ENCODE results near the gene CCL13.
A peak's percentile ranks its signal among the peaks of the same experiment; 100 is the strongest.

Gene CCL13

DNA sequence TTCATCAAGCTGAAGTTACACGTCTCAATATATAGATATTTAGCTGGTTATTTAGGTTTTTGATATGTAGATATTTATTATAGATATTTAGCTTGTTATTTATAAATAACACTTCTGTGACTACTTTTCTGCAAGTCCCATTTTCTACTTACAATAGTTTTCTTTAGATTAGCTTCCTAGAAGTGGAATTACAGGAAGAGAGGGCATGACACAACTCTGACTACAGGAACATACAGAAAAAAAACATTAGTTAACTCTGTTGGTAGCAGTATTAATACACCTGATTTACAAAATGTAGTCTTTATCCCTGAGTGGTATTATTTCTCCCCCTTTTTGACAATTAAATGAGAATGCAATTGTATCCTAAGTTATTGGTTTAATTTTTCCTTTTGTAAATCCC is 28.0 kb downstream of the CCL13 start:
- DNase-seq, result peak in 1 of 2 experiments; percentile 7
- TF ChIP-seq GATA1 (IDR thresholded peaks at IDR 0.05; ENCODE audit: low read depth, low read length) (no peak), POLR2A (IDR thresholded peaks at IDR 0.05; ENCODE audit: low read length) (no peak)

DNA sequence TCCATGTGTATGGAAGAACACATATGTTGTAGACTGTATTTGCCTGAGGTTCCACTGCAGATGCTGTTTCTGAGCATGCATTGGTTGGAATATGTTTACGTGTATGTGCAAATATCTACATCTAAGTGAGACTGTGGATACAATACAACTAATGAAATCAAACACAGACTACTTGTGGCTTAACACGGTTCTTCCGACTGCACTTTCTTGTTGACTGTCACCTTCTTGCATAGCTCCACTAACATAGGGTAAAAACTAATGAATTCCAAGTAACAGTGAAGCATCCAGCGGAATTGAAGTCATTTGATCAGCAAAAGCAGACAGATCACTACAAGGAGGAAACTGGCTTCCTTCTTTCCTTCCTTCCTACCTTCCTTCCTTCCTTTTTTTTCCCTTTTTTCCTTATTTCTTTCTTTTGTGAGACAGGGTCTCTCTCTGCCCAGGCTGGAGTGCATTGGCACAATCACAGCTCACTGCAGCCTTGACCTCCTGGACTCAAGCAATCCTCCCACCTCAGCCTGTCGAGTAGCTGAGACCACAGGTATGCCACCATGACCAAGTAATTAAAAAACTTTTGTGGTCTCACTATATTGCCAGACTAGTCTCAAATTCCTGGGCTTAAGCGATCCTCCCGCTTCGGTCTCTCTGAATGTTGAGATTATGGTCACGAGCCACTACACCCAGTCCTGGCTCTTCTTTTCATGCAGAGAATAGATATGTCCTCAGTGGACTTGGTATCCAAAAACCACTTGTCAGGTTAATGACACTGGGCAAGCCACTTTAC is 28.7 kb downstream of the CCL13 start:
- no peak for DNase-seq
- no peak for TF ChIP-seq POLR2A (IDR thresholded peaks at IDR 0.05; ENCODE audit: low read length)
- no peak for TF ChIP-seq GATA1 (IDR thresholded peaks at IDR 0.05; ENCODE audit: low read depth, low read length)

DNA sequence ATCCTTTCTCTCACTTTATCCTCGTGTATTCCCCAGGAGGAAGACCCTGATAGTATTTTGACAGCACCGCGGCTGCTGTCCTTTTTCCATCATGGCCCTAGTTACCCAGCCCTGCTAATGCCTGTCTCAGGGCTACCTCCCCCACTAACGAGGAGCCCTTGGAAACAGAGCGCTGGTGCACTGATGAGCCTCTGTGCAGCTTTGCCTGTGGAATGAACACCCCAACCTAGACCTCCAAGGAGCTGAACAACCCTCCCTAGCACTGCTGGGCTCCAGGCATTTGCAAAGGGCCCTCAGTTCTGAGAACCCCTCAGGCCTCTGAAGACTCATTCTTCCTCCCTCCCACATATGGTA is 30.0 kb downstream of the CCL13 start:
- TF ChIP-seq POLR2A (IDR thresholded peaks at IDR 0.05; ENCODE audit: low read length), result no peak
- no peak for TF ChIP-seq GATA1 (IDR thresholded peaks at IDR 0.05; ENCODE audit: low read depth, low read length)
- DNase-seq, result no peak

DNA sequence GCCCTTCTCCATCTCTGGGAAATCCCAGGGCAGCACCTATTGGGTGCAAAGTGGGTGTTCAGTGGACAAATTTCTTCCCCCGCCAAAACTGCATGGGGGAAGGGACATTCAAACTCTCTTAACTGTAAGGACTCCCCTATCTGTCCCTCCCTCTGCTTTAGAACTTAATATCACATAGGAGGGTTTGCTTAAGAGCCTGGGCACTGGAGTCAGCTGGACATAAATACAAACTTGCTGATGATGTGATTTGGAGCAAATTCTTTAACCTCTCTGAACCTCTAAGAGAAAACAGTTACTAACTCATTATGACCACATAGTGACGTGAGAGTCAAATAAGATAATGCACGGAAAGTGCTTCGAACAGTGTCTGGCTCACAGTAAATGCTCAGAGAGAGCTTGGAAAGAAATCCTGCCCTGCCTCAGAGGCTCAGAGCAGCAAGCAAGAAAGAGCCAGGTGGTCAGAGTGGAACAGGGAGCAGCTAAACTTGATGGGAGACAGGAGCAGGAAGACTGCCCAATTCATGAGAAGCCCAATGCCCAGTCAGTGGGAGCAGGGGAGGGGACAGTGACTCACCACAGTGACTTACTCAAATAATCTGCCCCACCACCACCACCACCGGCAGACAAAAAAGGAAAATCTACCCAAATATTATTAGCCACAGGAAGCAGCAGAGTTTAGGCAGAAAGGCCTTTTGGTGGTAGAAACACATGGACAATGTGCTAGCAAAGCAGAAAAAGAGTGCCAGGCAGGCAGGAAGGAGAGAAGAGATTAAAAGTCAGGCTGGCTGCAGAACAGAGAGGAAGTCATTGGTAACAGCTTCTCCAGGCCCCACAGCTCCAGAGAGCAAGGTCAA is 30.6 kb downstream of the CCL13 start:
- TF ChIP-seq GATA1 (IDR thresholded peaks at IDR 0.05; ENCODE audit: low read depth, low read length), result no peak
- peak; percentile 66 for TF ChIP-seq POLR2A (IDR thresholded peaks at IDR 0.05; ENCODE audit: low read length)
- peak; percentile 42 to 62 for DNase-seq

DNA sequence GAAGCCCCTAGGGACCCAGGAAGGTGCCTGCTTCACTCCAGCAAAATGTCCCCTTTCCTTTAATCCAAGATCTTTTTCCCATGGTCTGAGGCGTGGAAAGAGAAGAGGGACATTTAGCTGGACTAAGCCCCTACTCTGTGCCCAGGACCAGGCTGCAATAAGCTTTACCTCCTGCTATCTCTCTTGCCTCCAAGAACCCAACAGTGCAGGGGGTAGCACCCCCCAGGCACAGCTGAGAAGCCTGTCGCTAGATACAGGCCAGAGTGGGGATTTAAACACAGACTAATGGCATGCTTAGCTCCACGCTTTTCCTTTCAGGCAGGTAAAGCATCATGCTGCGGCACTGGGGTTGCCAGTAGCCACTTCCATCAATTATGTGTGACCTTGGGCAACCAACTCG is 31.3 kb downstream of the CCL13 start:
- TF ChIP-seq POLR2A (IDR thresholded peaks at IDR 0.05; ENCODE audit: low read length) (peak; percentile 8), GATA1 (IDR thresholded peaks at IDR 0.05; ENCODE audit: low read depth, low read length) (no peak)
- no peak for DNase-seq

DNA sequence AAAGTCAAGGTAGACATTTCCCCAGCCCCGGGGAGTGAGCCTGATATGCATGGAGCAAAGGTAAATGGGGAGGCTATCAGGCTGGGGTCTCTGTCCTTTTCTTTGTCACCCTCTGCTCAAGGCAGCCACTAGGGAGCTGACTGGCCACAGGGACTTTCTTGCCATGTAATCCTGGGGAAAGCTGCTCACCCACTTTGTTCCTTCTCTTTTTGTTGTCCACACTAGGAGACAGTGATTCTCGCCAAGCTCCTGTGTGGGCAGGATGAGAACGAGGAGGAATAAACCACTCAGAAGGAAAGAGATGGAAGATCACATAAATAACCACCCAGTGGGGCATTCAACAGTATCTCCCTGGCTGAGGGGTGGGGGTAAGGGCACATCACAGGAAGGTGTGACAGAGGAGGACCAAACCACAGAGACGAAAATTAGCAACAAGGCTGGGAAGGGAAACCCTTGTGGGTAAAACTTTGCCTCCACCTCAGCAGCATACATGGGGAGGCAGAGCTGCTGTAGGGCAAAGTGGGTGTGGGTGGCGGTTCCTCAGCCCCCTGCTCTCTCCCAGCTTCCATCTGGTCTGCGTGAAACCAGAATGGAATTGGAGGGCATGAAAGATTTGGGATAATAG is 33.0 kb downstream of the CCL13 start:
- no peak for DNase-seq
- TF ChIP-seq POLR2A (IDR thresholded peaks at IDR 0.05; ENCODE audit: low read length), result no peak
- TF ChIP-seq GATA1 (IDR thresholded peaks at IDR 0.05; ENCODE audit: low read depth, low read length), result no peak

DNA sequence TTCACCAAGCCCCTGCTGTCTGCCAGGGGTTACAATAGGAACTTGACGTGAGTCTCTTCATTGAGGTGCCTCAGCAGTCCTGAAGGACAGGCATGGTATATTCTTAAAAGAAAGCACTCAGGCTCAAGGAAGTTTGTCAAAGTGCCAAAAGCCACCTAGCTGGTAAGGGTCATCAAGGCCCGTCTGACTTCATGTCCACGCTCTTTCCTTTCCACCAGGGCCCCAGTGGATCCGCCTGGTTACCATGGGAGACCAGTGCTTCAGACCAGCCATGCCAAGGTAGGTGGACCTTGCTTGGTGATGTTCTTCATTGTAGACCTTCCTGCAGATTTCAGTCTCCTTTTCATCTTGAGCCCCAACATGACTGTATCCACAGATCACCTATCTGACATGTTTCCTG is 34.4 kb downstream of the CCL13 start:
- no peak for DNase-seq
- TF ChIP-seq POLR2A (IDR thresholded peaks at IDR 0.05; ENCODE audit: low read length), result no peak
- TF ChIP-seq GATA1 (IDR thresholded peaks at IDR 0.05; ENCODE audit: low read depth, low read length), result no peak

DNA sequence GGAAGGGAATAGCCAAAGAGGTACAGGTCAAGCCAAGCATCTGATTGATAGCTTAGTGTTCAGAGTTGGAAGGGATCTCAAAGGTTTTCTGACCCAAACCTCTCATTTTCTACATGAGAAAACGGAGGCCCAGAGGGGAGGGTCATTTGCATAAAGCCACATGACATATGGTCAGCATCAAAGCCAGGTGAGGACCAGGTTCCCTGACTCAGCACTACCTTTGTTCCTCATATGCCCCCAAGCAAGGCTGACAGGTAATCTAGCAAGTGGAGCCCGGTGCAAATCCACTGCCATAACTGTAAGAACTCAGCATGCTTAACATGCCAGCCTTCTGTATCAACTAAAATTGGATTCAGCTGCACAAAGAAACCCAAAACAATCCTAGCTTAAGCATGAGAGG is 35.0 kb downstream of the CCL13 start:
- TF ChIP-seq POLR2A (IDR thresholded peaks at IDR 0.05; ENCODE audit: low read length) (no peak), GATA1 (IDR thresholded peaks at IDR 0.05; ENCODE audit: low read depth, low read length) (no peak)
- DNase-seq, result no peak

DNA sequence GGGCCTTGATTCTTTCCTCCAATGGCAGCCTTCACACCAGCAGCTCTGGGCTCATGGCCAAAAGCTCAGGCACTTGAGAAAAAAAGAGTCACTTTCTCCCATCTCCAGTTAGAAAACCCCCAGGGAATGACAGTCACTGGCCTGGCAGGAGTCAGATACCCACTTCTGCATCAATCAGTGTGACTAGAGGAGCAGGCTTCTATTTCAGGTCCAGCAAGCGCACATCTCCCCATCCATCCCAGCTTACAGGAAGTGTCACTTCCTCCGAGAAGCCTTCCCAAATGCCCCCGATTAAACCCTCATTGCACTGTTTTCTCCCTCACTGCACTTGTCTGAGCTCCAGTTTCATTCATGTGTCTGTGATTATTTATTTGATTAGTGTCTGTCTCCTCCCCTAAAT is 37.1 kb downstream of the CCL13 start:
- DNase-seq, result no peak
- TF ChIP-seq POLR2A (IDR thresholded peaks at IDR 0.05; ENCODE audit: low read length), result no peak

DNA sequence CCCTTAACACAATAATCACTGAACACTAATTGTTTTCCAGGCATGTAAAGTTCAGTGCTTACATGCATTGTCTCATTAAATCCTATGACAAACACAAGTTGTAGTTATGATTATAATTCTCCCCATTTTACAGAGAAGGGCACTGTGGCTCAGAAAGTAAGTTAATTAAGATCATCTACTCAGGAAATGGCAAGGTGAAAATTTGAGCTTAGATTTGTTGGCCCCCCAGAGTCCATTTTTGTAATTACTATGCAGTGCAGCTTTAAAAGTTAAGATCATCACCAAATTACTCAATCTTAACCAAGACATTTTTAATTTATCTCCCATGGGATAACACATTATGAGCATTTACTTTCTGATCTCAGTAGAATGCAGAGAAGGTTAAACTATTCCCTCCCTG is 41.0 kb downstream of the CCL13 start:
- no peak for DNase-seq
- TF ChIP-seq POLR2A (IDR thresholded peaks at IDR 0.05; ENCODE audit: low read length) (no peak), GATA1 (IDR thresholded peaks at IDR 0.05; ENCODE audit: low read depth, low read length) (no peak)

DNA sequence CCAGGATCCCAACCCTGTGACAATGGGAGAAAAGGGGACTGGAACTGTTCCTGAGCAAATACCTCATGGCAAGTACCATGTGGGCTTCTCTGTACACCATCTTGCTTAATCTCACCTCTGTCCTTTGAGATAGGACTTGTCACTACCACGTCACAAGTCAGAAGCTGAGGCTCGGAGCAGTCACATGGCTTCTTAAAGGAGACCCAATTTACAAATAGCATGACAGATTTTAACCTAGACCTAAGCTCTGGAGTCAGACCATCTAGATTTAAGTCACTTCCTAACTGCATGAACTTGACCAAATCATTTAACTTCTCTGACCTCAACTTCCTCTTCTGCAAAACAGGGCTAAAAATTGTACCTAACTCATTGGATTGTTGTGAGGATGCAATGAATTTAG is 42.7 kb downstream of the CCL13 start:
- DNase-seq, result peak; percentile 30 to 43
- no peak for TF ChIP-seq GATA1 (IDR thresholded peaks at IDR 0.05; ENCODE audit: low read depth, low read length)
- TF ChIP-seq POLR2A (IDR thresholded peaks at IDR 0.05; ENCODE audit: low read length), result no peak

DNA sequence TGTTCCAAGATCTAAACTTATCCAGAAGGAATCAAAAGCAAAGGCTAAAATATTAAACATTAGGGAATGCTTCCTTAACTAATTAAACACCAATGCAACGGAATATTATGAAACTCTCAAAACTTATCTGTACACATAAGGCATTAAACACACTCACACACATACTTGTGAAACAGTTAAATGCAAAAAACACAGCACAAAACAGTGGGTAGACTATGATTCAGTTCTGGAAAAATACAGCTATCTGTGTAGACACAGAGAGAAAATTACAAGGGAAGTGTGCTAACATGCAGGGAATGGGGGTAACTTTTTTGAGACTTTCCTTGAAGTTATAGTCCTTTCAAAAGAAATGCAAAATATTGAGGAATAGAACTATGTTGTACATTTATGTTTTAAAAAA is 43.4 kb downstream of the CCL13 start:
- TF ChIP-seq POLR2A (IDR thresholded peaks at IDR 0.05; ENCODE audit: low read length) (no peak), GATA1 (IDR thresholded peaks at IDR 0.05; ENCODE audit: low read depth, low read length) (no peak)
- DNase-seq, result no peak

DNA sequence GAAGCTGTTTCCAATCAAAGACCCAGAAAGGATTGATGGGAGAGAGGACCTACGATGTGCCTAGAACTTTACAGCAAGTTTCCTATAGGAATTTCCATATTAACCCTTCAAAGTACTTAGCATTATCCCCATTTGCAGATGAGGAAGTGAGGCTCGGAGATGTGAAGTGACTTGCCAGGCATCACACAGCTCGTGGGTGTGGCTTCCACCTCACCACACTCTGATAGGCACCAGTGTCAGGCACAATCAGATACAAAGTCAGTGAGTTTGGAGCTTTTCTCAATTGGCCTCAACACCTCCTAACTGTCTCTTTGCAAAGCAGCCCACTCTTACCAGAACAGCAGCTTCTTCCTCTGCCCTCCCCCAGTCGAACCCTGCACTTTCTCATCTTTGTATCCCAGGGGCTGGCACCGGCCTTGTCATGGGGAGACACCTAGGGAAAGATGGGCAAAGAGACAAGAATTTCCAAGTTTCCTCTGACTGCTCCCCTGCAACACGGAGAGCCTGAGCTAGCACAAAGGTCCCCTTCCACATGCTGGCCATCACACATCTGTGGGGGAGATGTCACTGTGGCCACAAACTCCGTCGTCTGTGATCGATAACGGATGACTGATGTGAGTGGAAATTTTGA is 44.1 kb downstream of the CCL13 start:
- peak; percentile 49 to 54 for DNase-seq
- no peak for TF ChIP-seq GATA1 (IDR thresholded peaks at IDR 0.05; ENCODE audit: low read depth, low read length)
- peak; percentile 69 for TF ChIP-seq POLR2A (IDR thresholded peaks at IDR 0.05; ENCODE audit: low read length)

DNA sequence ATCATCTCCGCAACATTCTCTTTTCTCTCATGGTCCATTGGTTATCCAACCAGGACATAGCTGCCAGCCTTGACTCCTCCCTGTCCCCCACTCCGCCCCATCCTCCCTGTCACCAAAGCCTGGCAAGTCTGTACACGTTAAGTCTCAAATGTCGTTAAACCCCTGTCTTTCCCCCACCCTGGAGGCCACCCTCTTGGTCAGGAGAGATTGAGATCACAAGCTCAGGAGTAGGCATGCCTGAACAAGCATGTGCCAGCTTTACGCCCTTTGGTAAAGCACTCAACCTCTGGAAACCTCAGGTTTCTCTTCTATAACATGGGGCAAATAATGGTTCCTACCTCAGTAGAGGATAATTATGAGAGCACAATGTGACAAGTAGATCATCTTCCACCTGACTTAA is 44.9 kb downstream of the CCL13 start:
- no peak for DNase-seq
- TF ChIP-seq POLR2A (IDR thresholded peaks at IDR 0.05; ENCODE audit: low read length) (no peak), GATA1 (IDR thresholded peaks at IDR 0.05; ENCODE audit: low read depth, low read length) (no peak)
